A172 (cell line): ENCODE data around the gene CELF5. TPM values are rescaled to one million over a fixed set of nuclear protein-coding genes. Genes with fewer than 3 reads are reported as not detected.

Experiments used
- DNase-seq: peaks from one replicate; pipeline ENCODE4 v3.0.0-alpha.2; 2015; ENCODE audit warnings: low spot score
- total RNA-seq: library from RNA; depleted of rRNA; stranded (reverse); fragments of >200 nt; shearing (Covaris generic); gene quantifications from 2 replicates; pipeline ENCODE4 v1.2.3, GENCODE V29; 2014; rRNA removed

The CELF5 gene
- total RNA-seq = not detected in 2 replicates

GRCh38 chr19:3224346-3225168, at the start of gene CELF5:
CELF5 (plus strand) TSS chr19:3224661; CDS start chr19:3224740, 79 bp downstream.
- peak; percentile 16 for DNase-seq

- peak; percentile 92 for DNase-seq
Measured at GRCh38 chr19:3175781-3176714, 48.4 kb upstream of the CELF5 start.

GRCh38 chr19:3176715-3177501, 47.6 kb upstream of the CELF5 start:
- DNase-seq = peak; percentile 95

- no peak for DNase-seq
Measured at GRCh38 chr19:3178377-3178972, 46.0 kb upstream of the CELF5 start, which contains the start of gene S1PR4. S1PR4 (plus strand) TSS chr19:3178769; CDS start chr19:3178793, 24 bp downstream.

GRCh38 chr19:3178973-3179738, 45.3 kb upstream of the CELF5 start:
- no peak for DNase-seq

GRCh38 chr19:3179739-3180293, 44.6 kb upstream of the CELF5 start:
- DNase-seq = no peak

GRCh38 chr19:3183721-3184641, 40.5 kb upstream of the CELF5 start:
- no peak for DNase-seq

GRCh38 chr19:3184847-3185460, 39.5 kb upstream of the CELF5 start:
- peak; percentile 19 for DNase-seq

GRCh38 chr19:3185461-3186159, 38.9 kb upstream of the CELF5 start, which contains the start of gene NCLN:
NCLN (plus strand) TSS chr19:3185930; CDS start chr19:3186031, 101 bp downstream.
- DNase-seq = peak; percentile 98

GRCh38 chr19:3186160-3186688, 38.2 kb upstream of the CELF5 start:
- no peak for DNase-seq

GRCh38 chr19:3186891-3187661, 37.4 kb upstream of the CELF5 start:
- DNase-seq = no peak

GRCh38 chr19:3187662-3188511, 36.6 kb upstream of the CELF5 start:
- no peak for DNase-seq

GRCh38 chr19:3188627-3189596, 35.5 kb upstream of the CELF5 start:
- no peak for DNase-seq

GRCh38 chr19:3189702-3190469, 34.6 kb upstream of the CELF5 start:
- no peak for DNase-seq
